ENCODE measurements around the gene LGALS12.

The LGALS12 gene

GRCh38 chr11:63488789-63489188 is 17.1 kb upstream of the LGALS12 start:
- Histone ChIP-seq H3K9ac (no peak overlapping the region), H3K9me3 (ENCODE audit: control insufficient read depth, low read length) (no peaks in the 10 kb centered on the region), H2AFZ (no peak overlapping the region), H3K4me1 (no peaks in the 10 kb centered on the region), H3K27ac (no peak overlapping the region), H3K36me3 (ENCODE audit: control insufficient read depth, insufficient read depth, low read length) (no peaks in the 10 kb centered on the region), H3K79me2 (no peaks in the 10 kb centered on the region), H3K27me3 (ENCODE audit: control insufficient read depth, insufficient read depth, low read length) (no peaks in the 10 kb centered on the region), H3K4me3 (ENCODE audit: low read depth, low read length) (no peak overlapping the region), H3K4me2 (ENCODE audit: low read length) (no peak overlapping the region)
- TF ChIP-seq, protein P1, sequence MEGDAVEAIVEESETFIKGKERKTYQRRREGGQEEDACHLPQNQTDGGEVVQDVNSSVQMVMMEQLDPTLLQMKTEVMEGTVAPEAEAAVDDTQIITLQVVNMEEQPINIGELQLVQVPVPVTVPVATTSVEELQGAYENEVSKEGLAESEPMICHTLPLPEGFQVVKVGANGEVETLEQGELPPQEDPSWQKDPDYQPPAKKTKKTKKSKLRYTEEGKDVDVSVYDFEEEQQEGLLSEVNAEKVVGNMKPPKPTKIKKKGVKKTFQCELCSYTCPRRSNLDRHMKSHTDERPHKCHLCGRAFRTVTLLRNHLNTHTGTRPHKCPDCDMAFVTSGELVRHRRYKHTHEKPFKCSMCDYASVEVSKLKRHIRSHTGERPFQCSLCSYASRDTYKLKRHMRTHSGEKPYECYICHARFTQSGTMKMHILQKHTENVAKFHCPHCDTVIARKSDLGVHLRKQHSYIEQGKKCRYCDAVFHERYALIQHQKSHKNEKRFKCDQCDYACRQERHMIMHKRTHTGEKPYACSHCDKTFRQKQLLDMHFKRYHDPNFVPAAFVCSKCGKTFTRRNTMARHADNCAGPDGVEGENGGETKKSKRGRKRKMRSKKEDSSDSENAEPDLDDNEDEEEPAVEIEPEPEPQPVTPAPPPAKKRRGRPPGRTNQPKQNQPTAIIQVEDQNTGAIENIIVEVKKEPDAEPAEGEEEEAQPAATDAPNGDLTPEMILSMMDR (IDR thresholded peaks at IDR 0.05), result no peak

GRCh38 chr11:63489879-63490278 is 16.0 kb upstream of the LGALS12 start:
- no peak overlapping the region for H3K4me2 ChIP-seq (ENCODE audit: low read length)
- no peak overlapping the region for H3K27ac ChIP-seq
- no peak overlapping the region for H3K9ac ChIP-seq
- no peaks in the 10 kb centered on the region for H3K27me3 ChIP-seq (ENCODE audit: control insufficient read depth, insufficient read depth, low read length)
- H2AFZ ChIP-seq, result no peak overlapping the region
- no peaks in the 10 kb centered on the region for H3K4me1 ChIP-seq
- H3K4me3 ChIP-seq (ENCODE audit: low read depth, low read length), result no peak overlapping the region
- no peaks in the 10 kb centered on the region for H3K79me2 ChIP-seq
- no peaks in the 10 kb centered on the region for H3K9me3 ChIP-seq (ENCODE audit: control insufficient read depth, low read length)
- TF ChIP-seq, protein P1 (IDR thresholded peaks at IDR 0.05), result no peak
- H3K36me3 ChIP-seq (ENCODE audit: control insufficient read depth, insufficient read depth, low read length), result no peaks in the 10 kb centered on the region

- Histone ChIP-seq H3K4me1 (no peaks in the 10 kb centered on the region), H3K4me3 (ENCODE audit: low read depth, low read length) (no peak within 1 kb of the TSS), H3K27ac (no peak within 1 kb of the TSS), H3K36me3 (ENCODE audit: control insufficient read depth, insufficient read depth, low read length) (no peaks in the 10 kb centered on the region), H3K79me2 (no peaks in the 10 kb centered on the region), H3K9ac (no peak within 1 kb of the TSS), H3K4me2 (ENCODE audit: low read length) (peak within 1 kb of the TSS; percentile 49), H3K9me3 (ENCODE audit: control insufficient read depth, low read length) (no peaks in the 10 kb centered on the region), H3K27me3 (ENCODE audit: control insufficient read depth, insufficient read depth, low read length) (no peaks in the 10 kb centered on the region), H2AFZ (peak within 1 kb of the TSS; percentile 46)
- TF ChIP-seq, protein P1 (IDR thresholded peaks at IDR 0.05), result no peak
Observed at GRCh38 chr11:63490551-63491239, 15.2 kb upstream of the LGALS12 start, which contains the start of gene PLAAT5. TSS of gene PLAAT5 (minus strand) at chr11:63491167. CDS start at chr11:63491034, 133 bp downstream.

DNA sequence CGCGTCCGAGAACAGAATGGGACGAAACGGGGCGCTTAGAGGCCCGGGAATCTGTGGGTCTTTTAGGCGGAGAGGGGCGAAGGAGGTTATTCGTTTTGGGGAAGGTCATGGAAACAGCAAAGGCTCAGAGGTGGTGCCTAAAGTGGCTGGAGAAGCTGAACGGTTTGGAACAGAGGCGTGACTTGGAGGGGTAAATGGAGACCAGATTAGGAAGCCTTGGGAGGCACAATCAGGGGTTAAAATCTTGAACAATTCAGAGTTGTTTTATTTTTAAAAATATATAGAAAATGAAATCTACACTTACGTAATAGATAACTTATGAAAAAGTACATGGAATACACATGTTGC is 14.7 kb upstream of the LGALS12 start:
- H3K36me3 ChIP-seq (ENCODE audit: control insufficient read depth, insufficient read depth, low read length), result no peaks in the 10 kb centered on the region
- H3K4me3 ChIP-seq (ENCODE audit: low read depth, low read length), result no peak overlapping the region
- TF ChIP-seq, protein P1 (IDR thresholded peaks at IDR 0.05), result no peak

More for the DNA sequence above, 14.7 kb upstream of the LGALS12 start:
- no peaks in the 10 kb centered on the region for H3K4me1 ChIP-seq
- peak overlapping the region; percentile 49 for H3K4me2 ChIP-seq (ENCODE audit: low read length)
- H3K27me3 ChIP-seq (ENCODE audit: control insufficient read depth, insufficient read depth, low read length), result no peaks in the 10 kb centered on the region
- no peak overlapping the region for H3K27ac ChIP-seq
- no peak overlapping the region for H3K9ac ChIP-seq
- no peaks in the 10 kb centered on the region for H3K9me3 ChIP-seq (ENCODE audit: control insufficient read depth, low read length)
- H2AFZ ChIP-seq, result peak overlapping the region; percentile 46
- H3K79me2 ChIP-seq, result no peaks in the 10 kb centered on the region

Data from parathyroid adenoma (tissue), 2 donors.